ENCODE results near the gene CYLD. TPM values are rescaled to one million over a fixed set of nuclear protein-coding genes. Genes with fewer than 3 reads are reported as not detected.

CYLD gene
- polyA plus RNA-seq, 4 donors, result 6.0 to 18.4 (median 7.6) TPM

GRCh38 chr16:50706250-50706649, 35.6 kb upstream of the CYLD start:
- DNase-seq (peak in 1 of 2 donors; percentile 33), FAIRE-seq (no peak)
- Histone ChIP-seq H3K4me3 (ENCODE audit: low read depth in 1 of 3, low read length in 3 of 3) (no peak overlapping the region), H3K36me3 (ENCODE audit: control insufficient read depth in 3 of 3, insufficient read depth in 2 of 3, low read depth in 1 of 3, low read length in 3 of 3) (no peaks in the 10 kb centered on the region), H3K27me3 (ENCODE audit: control insufficient read depth in 3 of 3, insufficient read depth in 3 of 3, low read length in 3 of 3) (no peaks in the 10 kb centered on the region), H3K4me1 (ENCODE audit: control insufficient read depth in 3 of 3, insufficient read depth in 2 of 3, low read depth in 1 of 3, low read length in 2 of 3) (no peaks in the 10 kb centered on the region), H3K27ac (ENCODE audit: low read depth in 1 of 3, low read length in 2 of 3) (no peak overlapping the region), H3K9me3 (ENCODE audit: control insufficient read depth in 2 of 2, insufficient read depth in 1 of 2, low read depth in 1 of 2, low read length in 1 of 2) (peaks cover 0 to 12% of the 10 kb centered on the region in 2 donors)
- WGBS, 3 donors, result 14 to 52% (median 20%) methylated on average over 3 of the region's 3 CpGs

DNA sequence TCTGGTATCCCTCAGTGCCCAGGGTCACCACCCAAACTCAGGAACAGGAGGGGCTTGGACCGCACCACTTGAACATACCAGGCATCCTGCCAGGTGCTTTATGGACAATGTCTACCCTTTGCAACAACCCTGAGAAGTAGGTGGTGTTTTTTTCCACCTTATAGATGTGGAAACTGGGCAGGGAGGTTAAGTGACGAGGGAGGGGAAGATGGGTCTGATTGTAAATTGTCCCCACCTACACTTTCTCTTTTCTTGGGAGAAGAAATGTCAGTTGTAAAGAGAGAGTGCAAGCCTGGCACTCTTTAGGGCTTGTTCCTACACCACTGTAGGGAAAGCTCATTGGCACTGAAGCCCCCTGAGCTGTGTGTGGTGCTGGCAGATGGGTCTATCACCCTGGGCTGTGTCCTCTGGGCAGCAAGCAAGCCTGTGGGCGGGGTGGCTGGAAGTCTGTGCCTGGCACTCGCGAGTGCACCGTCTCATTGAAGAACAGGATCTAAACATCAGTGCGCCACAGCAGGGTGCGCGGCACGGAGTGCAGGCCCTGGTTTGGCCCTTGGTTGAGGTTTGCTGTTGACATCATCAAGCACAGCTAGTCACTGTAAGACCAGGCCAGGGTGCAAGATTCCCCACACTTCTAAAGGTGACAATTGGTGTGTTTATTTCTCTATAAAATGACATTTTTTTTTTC, 33.4 kb upstream of the CYLD start:
- H3K9me3 ChIP-seq (ENCODE audit: control insufficient read depth in 2 of 2, insufficient read depth in 1 of 2, low read depth in 1 of 2, low read length in 1 of 2), result peaks cover 0 to 11% of the 10 kb centered on the region in 2 donors
- peaks cover 0 to 15% (median 0%) of the 10 kb centered on the region in 3 donors for H3K4me1 ChIP-seq (ENCODE audit: control insufficient read depth in 3 of 3, insufficient read depth in 2 of 3, low read depth in 1 of 3, low read length in 2 of 3)
- H3K27ac ChIP-seq (ENCODE audit: low read depth in 1 of 3, low read length in 2 of 3), result no peak overlapping the region
- no peaks in the 10 kb centered on the region for H3K27me3 ChIP-seq (ENCODE audit: control insufficient read depth in 3 of 3, insufficient read depth in 3 of 3, low read length in 3 of 3)
- 78 to 81% (median 79%) methylated on average over 10 of the region's 10 CpGs for WGBS, 3 donors
- H3K36me3 ChIP-seq (ENCODE audit: control insufficient read depth in 3 of 3, insufficient read depth in 2 of 3, low read depth in 1 of 3, low read length in 3 of 3), result no peaks in the 10 kb centered on the region
- H3K4me3 ChIP-seq (ENCODE audit: low read depth in 1 of 3, low read length in 3 of 3), result no peak overlapping the region
- DNase-seq, result no peak
- FAIRE-seq, result no peak

- FAIRE-seq, result no peak
- no peak overlapping the region for H3K4me3 ChIP-seq (ENCODE audit: low read depth in 1 of 3, low read length in 3 of 3)
- no peaks in the 10 kb centered on the region for H3K27me3 ChIP-seq (ENCODE audit: control insufficient read depth in 3 of 3, insufficient read depth in 3 of 3, low read length in 3 of 3)
- no peaks in the 10 kb centered on the region for H3K36me3 ChIP-seq (ENCODE audit: control insufficient read depth in 3 of 3, insufficient read depth in 2 of 3, low read depth in 1 of 3, low read length in 3 of 3)
- WGBS, 3 donors, result 67 to 74% (median 70%) methylated on average over 8 of the region's 8 CpGs
- peaks cover 0 to 15% (median 0%) of the 10 kb centered on the region in 3 donors for H3K4me1 ChIP-seq (ENCODE audit: control insufficient read depth in 3 of 3, insufficient read depth in 2 of 3, low read depth in 1 of 3, low read length in 2 of 3)
- H3K9me3 ChIP-seq (ENCODE audit: control insufficient read depth in 2 of 2, insufficient read depth in 1 of 2, low read depth in 1 of 2, low read length in 1 of 2), result peaks cover 0 to 5% of the 10 kb centered on the region in 2 donors
- DNase-seq, result no peak
- no peak overlapping the region for H3K27ac ChIP-seq (ENCODE audit: low read depth in 1 of 3, low read length in 2 of 3)
These were observed 32.7 kb upstream of the CYLD start for GRCh38 chr16:50709061-50709684.

DNA sequence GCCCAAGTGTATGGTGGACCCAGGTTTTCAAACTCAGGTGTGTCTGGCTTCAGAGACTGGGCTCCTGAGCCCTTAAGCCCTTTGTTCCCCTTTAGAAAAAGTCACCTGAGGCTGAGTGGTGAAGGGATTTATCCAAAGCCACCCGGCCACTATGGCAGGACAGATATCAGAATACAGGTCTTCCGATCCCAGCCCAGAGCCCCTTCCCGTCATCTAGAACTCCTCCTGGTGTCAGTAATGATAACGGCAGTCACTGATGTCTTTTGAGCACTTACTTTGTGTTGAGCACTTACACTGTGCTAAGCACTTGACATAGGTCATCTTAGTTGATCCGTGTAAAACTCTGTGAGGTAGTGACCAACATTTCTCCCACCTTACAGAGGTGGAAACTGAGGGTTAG, 31.9 kb upstream of the CYLD start:
- FAIRE-seq (no peak), DNase-seq (no peak)
- peaks cover 0 to 21% (median 0%) of the 10 kb centered on the region in 3 donors for H3K4me1 ChIP-seq (ENCODE audit: control insufficient read depth in 3 of 3, insufficient read depth in 2 of 3, low read depth in 1 of 3, low read length in 2 of 3)
- no peak overlapping the region for H3K27ac ChIP-seq (ENCODE audit: low read depth in 1 of 3, low read length in 2 of 3)
- H3K4me3 ChIP-seq (ENCODE audit: low read depth in 1 of 3, low read length in 3 of 3), result no peak overlapping the region
- 82 to 93% (median 83%) methylated on average over 5 of the region's 5 CpGs for WGBS, 3 donors
- H3K27me3 ChIP-seq (ENCODE audit: control insufficient read depth in 3 of 3, insufficient read depth in 3 of 3, low read length in 3 of 3), result no peaks in the 10 kb centered on the region
- H3K9me3 ChIP-seq (ENCODE audit: control insufficient read depth in 2 of 2, insufficient read depth in 1 of 2, low read depth in 1 of 2, low read length in 1 of 2), result no peaks in the 10 kb centered on the region
- H3K36me3 ChIP-seq (ENCODE audit: control insufficient read depth in 3 of 3, insufficient read depth in 2 of 3, low read depth in 1 of 3, low read length in 3 of 3), result no peaks in the 10 kb centered on the region

- Histone ChIP-seq H3K9me3 (ENCODE audit: control insufficient read depth in 2 of 2, insufficient read depth in 1 of 2, low read depth in 1 of 2, low read length in 1 of 2) (no peaks in the 10 kb centered on the region), H3K27ac (ENCODE audit: low read depth in 1 of 3, low read length in 2 of 3) (no peak overlapping the region), H3K4me3 (ENCODE audit: low read depth in 1 of 3, low read length in 3 of 3) (no peak overlapping the region), H3K36me3 (ENCODE audit: control insufficient read depth in 3 of 3, insufficient read depth in 2 of 3, low read depth in 1 of 3, low read length in 3 of 3) (no peaks in the 10 kb centered on the region), H3K4me1 (ENCODE audit: control insufficient read depth in 3 of 3, insufficient read depth in 2 of 3, low read depth in 1 of 3, low read length in 2 of 3) (peaks cover 0 to 22% (median 0%) of the 10 kb centered on the region in 3 donors), H3K27me3 (ENCODE audit: control insufficient read depth in 3 of 3, insufficient read depth in 3 of 3, low read length in 3 of 3) (no peaks in the 10 kb centered on the region)
- FAIRE-seq (no peak), DNase-seq (no peak)
- WGBS, 3 donors, result 94 to 96% (median 96%) methylated on average over 21 of the region's 21 CpGs
These were observed 30.8 kb upstream of the CYLD start for GRCh38 chr16:50711040-50711439.

- DNase-seq (no peak), FAIRE-seq (no peak)
- Histone ChIP-seq H3K4me3 (ENCODE audit: low read depth in 1 of 3, low read length in 3 of 3) (no peak overlapping the region), H3K4me1 (ENCODE audit: control insufficient read depth in 3 of 3, insufficient read depth in 2 of 3, low read depth in 1 of 3, low read length in 2 of 3) (peaks cover 0 to 27% (median 0%) of the 10 kb centered on the region in 3 donors), H3K9me3 (ENCODE audit: control insufficient read depth in 2 of 2, insufficient read depth in 1 of 2, low read depth in 1 of 2, low read length in 1 of 2) (no peaks in the 10 kb centered on the region), H3K27ac (ENCODE audit: low read depth in 1 of 3, low read length in 2 of 3) (no peak overlapping the region), H3K27me3 (ENCODE audit: control insufficient read depth in 3 of 3, insufficient read depth in 3 of 3, low read length in 3 of 3) (no peaks in the 10 kb centered on the region), H3K36me3 (ENCODE audit: control insufficient read depth in 3 of 3, insufficient read depth in 2 of 3, low read depth in 1 of 3, low read length in 3 of 3) (no peaks in the 10 kb centered on the region)
- WGBS, 3 donors, result 90 to 91% (median 91%) methylated on average over 25 of the region's 25 CpGs
These were observed 29.9 kb upstream of the CYLD start for GRCh38 chr16:50711862-50712559.

- Histone ChIP-seq H3K36me3 (ENCODE audit: control insufficient read depth in 3 of 3, insufficient read depth in 2 of 3, low read depth in 1 of 3, low read length in 3 of 3) (no peaks in the 10 kb centered on the region), H3K4me3 (ENCODE audit: low read depth in 1 of 3, low read length in 3 of 3) (no peak overlapping the region), H3K4me1 (ENCODE audit: control insufficient read depth in 3 of 3, insufficient read depth in 2 of 3, low read depth in 1 of 3, low read length in 2 of 3) (peaks cover 0 to 33% (median 0%) of the 10 kb centered on the region in 3 donors), H3K9me3 (ENCODE audit: control insufficient read depth in 2 of 2, insufficient read depth in 1 of 2, low read depth in 1 of 2, low read length in 1 of 2) (no peaks in the 10 kb centered on the region), H3K27ac (ENCODE audit: low read depth in 1 of 3, low read length in 2 of 3) (no peak overlapping the region), H3K27me3 (ENCODE audit: control insufficient read depth in 3 of 3, insufficient read depth in 3 of 3, low read length in 3 of 3) (no peaks in the 10 kb centered on the region)
- 67 to 79% (median 76%) methylated on average over 3 of the region's 3 CpGs for WGBS, 3 donors
- DNase-seq (peak in 1 of 2 donors; percentile 53), FAIRE-seq (no peak)
These were observed 29.4 kb upstream of the CYLD start for GRCh38 chr16:50712560-50712898.

- DNase-seq (no peak), FAIRE-seq (no peak)
- Histone ChIP-seq H3K27ac (ENCODE audit: low read depth in 1 of 3, low read length in 2 of 3) (no peak overlapping the region), H3K4me1 (ENCODE audit: control insufficient read depth in 3 of 3, insufficient read depth in 2 of 3, low read depth in 1 of 3, low read length in 2 of 3) (peaks cover 0 to 35% (median 0%) of the 10 kb centered on the region in 3 donors), H3K4me3 (ENCODE audit: low read depth in 1 of 3, low read length in 3 of 3) (no peak overlapping the region), H3K36me3 (ENCODE audit: control insufficient read depth in 3 of 3, insufficient read depth in 2 of 3, low read depth in 1 of 3, low read length in 3 of 3) (no peaks in the 10 kb centered on the region), H3K9me3 (ENCODE audit: control insufficient read depth in 2 of 2, insufficient read depth in 1 of 2, low read depth in 1 of 2, low read length in 1 of 2) (no peaks in the 10 kb centered on the region), H3K27me3 (ENCODE audit: control insufficient read depth in 3 of 3, insufficient read depth in 3 of 3, low read length in 3 of 3) (no peaks in the 10 kb centered on the region)
- 80% methylated on average over 4 of the region's 4 CpGs for WGBS, 3 donors
These were observed 28.9 kb upstream of the CYLD start for GRCh38 chr16:50712956-50713355.
